ENCODE measurements around the gene GTF2IRD1.
"Not testable (repeated sequence)": the region's sequence is repeated elsewhere in the genome, so short reads cannot be mapped to it uniquely, and the experiment has no call there.

Gene GTF2IRD1

GRCh38 chr7:74499835-74500388 lies 46.2 kb downstream of the GTF2IRD1 start:
- no peaks in the 10 kb centered on the region for H3K9me3 ChIP-seq (ENCODE audit: control insufficient read depth, insufficient read depth, low read length)
- H3K27me3 ChIP-seq (ENCODE audit: control insufficient read depth, insufficient read depth, low read length) = no peaks in the 10 kb centered on the region
- H3K9ac ChIP-seq (ENCODE audit: low read depth, low read length) = no peak overlapping the region
- H3K36me3 ChIP-seq (ENCODE audit: control insufficient read depth, insufficient read depth, low read length) = peaks cover 3% of the 10 kb centered on the region
- H3K4me1 ChIP-seq (ENCODE audit: control insufficient read depth, insufficient read depth, low read length) = no peaks in the 10 kb centered on the region
- no peak overlapping the region for H3K4me3 ChIP-seq (ENCODE audit: low read depth, low read length)

GRCh38 chr7:74501298-74501697 lies 47.6 kb downstream of the GTF2IRD1 start:
- no peaks in the 10 kb centered on the region for H3K27me3 ChIP-seq (ENCODE audit: control insufficient read depth, insufficient read depth, low read length)
- no peaks in the 10 kb centered on the region for H3K36me3 ChIP-seq (ENCODE audit: control insufficient read depth, insufficient read depth, low read length)
- no peaks in the 10 kb centered on the region for H3K9me3 ChIP-seq (ENCODE audit: control insufficient read depth, insufficient read depth, low read length)
- H3K4me1 ChIP-seq (ENCODE audit: control insufficient read depth, insufficient read depth, low read length) = no peaks in the 10 kb centered on the region
- no peak overlapping the region for H3K4me3 ChIP-seq (ENCODE audit: low read depth, low read length)
- peak overlapping the region; percentile 39 for H3K9ac ChIP-seq (ENCODE audit: low read depth, low read length)

- no peaks in the 10 kb centered on the region for H3K4me1 ChIP-seq (ENCODE audit: control insufficient read depth, insufficient read depth, low read length)
- H3K36me3 ChIP-seq (ENCODE audit: control insufficient read depth, insufficient read depth, low read length) = no peaks in the 10 kb centered on the region
- no peaks in the 10 kb centered on the region for H3K27me3 ChIP-seq (ENCODE audit: control insufficient read depth, insufficient read depth, low read length)
- no peaks in the 10 kb centered on the region for H3K9me3 ChIP-seq (ENCODE audit: control insufficient read depth, insufficient read depth, low read length)
- H3K4me3 ChIP-seq (ENCODE audit: low read depth, low read length) = no peak overlapping the region
- H3K9ac ChIP-seq (ENCODE audit: low read depth, low read length) = no peak overlapping the region
Measured at GRCh38 chr7:74502216-74502891, 48.6 kb downstream of the GTF2IRD1 start.

- H3K4me3 ChIP-seq (ENCODE audit: low read depth, low read length) = no peak overlapping the region
- no peaks in the 10 kb centered on the region for H3K4me1 ChIP-seq (ENCODE audit: control insufficient read depth, insufficient read depth, low read length)
- H3K9me3 ChIP-seq (ENCODE audit: control insufficient read depth, insufficient read depth, low read length) = no peaks in the 10 kb centered on the region
- no peak overlapping the region for H3K9ac ChIP-seq (ENCODE audit: low read depth, low read length)
- no peaks in the 10 kb centered on the region for H3K36me3 ChIP-seq (ENCODE audit: control insufficient read depth, insufficient read depth, low read length)
- H3K27me3 ChIP-seq (ENCODE audit: control insufficient read depth, insufficient read depth, low read length) = no peaks in the 10 kb centered on the region
Measured at GRCh38 chr7:74503061-74503460, 49.4 kb downstream of the GTF2IRD1 start.

- no peaks in the 10 kb centered on the region for H3K4me1 ChIP-seq (ENCODE audit: control insufficient read depth, insufficient read depth, low read length)
- no peak overlapping the region for H3K4me3 ChIP-seq (ENCODE audit: low read depth, low read length)
- H3K9me3 ChIP-seq (ENCODE audit: control insufficient read depth, insufficient read depth, low read length) = no peaks in the 10 kb centered on the region
- H3K36me3 ChIP-seq (ENCODE audit: control insufficient read depth, insufficient read depth, low read length) = no peaks in the 10 kb centered on the region
- no peaks in the 10 kb centered on the region for H3K27me3 ChIP-seq (ENCODE audit: control insufficient read depth, insufficient read depth, low read length)
- no peak overlapping the region for H3K9ac ChIP-seq (ENCODE audit: low read depth, low read length)
Measured at GRCh38 chr7:74503943-74504342, 50.2 kb downstream of the GTF2IRD1 start.

GRCh38 chr7:74505471-74506324 lies 52.0 kb downstream of the GTF2IRD1 start:
- H3K27me3 ChIP-seq (ENCODE audit: control insufficient read depth, insufficient read depth, low read length) = no peaks in the 10 kb centered on the region
- no peak overlapping the region for H3K9ac ChIP-seq (ENCODE audit: low read depth, low read length)
- H3K36me3 ChIP-seq (ENCODE audit: control insufficient read depth, insufficient read depth, low read length) = no peaks in the 10 kb centered on the region
- H3K9me3 ChIP-seq (ENCODE audit: control insufficient read depth, insufficient read depth, low read length) = no peaks in the 10 kb centered on the region
- no peak overlapping the region for H3K4me3 ChIP-seq (ENCODE audit: low read depth, low read length)
- no peaks in the 10 kb centered on the region for H3K4me1 ChIP-seq (ENCODE audit: control insufficient read depth, insufficient read depth, low read length)

GRCh38 chr7:74506325-74506724 lies 52.6 kb downstream of the GTF2IRD1 start:
- Histone ChIP-seq H3K36me3 (ENCODE audit: control insufficient read depth, insufficient read depth, low read length) (no peaks in the 10 kb centered on the region), H3K4me3 (ENCODE audit: low read depth, low read length) (no peak overlapping the region), H3K9me3 (ENCODE audit: control insufficient read depth, insufficient read depth, low read length) (no peaks in the 10 kb centered on the region), H3K4me1 (ENCODE audit: control insufficient read depth, insufficient read depth, low read length) (no peaks in the 10 kb centered on the region), H3K9ac (ENCODE audit: low read depth, low read length) (no peak overlapping the region), H3K27me3 (ENCODE audit: control insufficient read depth, insufficient read depth, low read length) (no peaks in the 10 kb centered on the region)

- no peak overlapping the region for H3K9ac ChIP-seq (ENCODE audit: low read depth, low read length)
- no peaks in the 10 kb centered on the region for H3K9me3 ChIP-seq (ENCODE audit: control insufficient read depth, insufficient read depth, low read length)
- no peaks in the 10 kb centered on the region for H3K27me3 ChIP-seq (ENCODE audit: control insufficient read depth, insufficient read depth, low read length)
- H3K4me3 ChIP-seq (ENCODE audit: low read depth, low read length) = no peak overlapping the region
- no peaks in the 10 kb centered on the region for H3K4me1 ChIP-seq (ENCODE audit: control insufficient read depth, insufficient read depth, low read length)
- peaks cover 4% of the 10 kb centered on the region for H3K36me3 ChIP-seq (ENCODE audit: control insufficient read depth, insufficient read depth, low read length)
Measured at GRCh38 chr7:74507538-74508319, 54.0 kb downstream of the GTF2IRD1 start.

GRCh38 chr7:74509453-74509852 lies 55.7 kb downstream of the GTF2IRD1 start:
- not testable (repeated sequence) for H3K9ac ChIP-seq (ENCODE audit: low read depth, low read length); H3K4me3 ChIP-seq (ENCODE audit: low read depth, low read length); H3K4me1 ChIP-seq (ENCODE audit: control insufficient read depth, insufficient read depth, low read length); H3K9me3 ChIP-seq (ENCODE audit: control insufficient read depth, insufficient read depth, low read length); H3K36me3 ChIP-seq (ENCODE audit: control insufficient read depth, insufficient read depth, low read length); H3K27me3 ChIP-seq (ENCODE audit: control insufficient read depth, insufficient read depth, low read length)

GRCh38 chr7:74511345-74511744 lies 57.6 kb downstream of the GTF2IRD1 start:
- H3K9ac ChIP-seq (ENCODE audit: low read depth, low read length) = no peak overlapping the region
- H3K4me1 ChIP-seq (ENCODE audit: control insufficient read depth, insufficient read depth, low read length) = no peaks in the 10 kb centered on the region
- peaks cover 16% of the 10 kb centered on the region for H3K36me3 ChIP-seq (ENCODE audit: control insufficient read depth, insufficient read depth, low read length)
- H3K4me3 ChIP-seq (ENCODE audit: low read depth, low read length) = no peak overlapping the region
- H3K9me3 ChIP-seq (ENCODE audit: control insufficient read depth, insufficient read depth, low read length) = no peaks in the 10 kb centered on the region
- no peaks in the 10 kb centered on the region for H3K27me3 ChIP-seq (ENCODE audit: control insufficient read depth, insufficient read depth, low read length)

GRCh38 chr7:74512762-74513161 lies 59.1 kb downstream of the GTF2IRD1 start:
- peaks cover 19% of the 10 kb centered on the region for H3K36me3 ChIP-seq (ENCODE audit: control insufficient read depth, insufficient read depth, low read length)
- H3K9ac ChIP-seq (ENCODE audit: low read depth, low read length) = no peak overlapping the region
- H3K9me3 ChIP-seq (ENCODE audit: control insufficient read depth, insufficient read depth, low read length) = no peaks in the 10 kb centered on the region
- H3K4me3 ChIP-seq (ENCODE audit: low read depth, low read length) = no peak overlapping the region
- H3K4me1 ChIP-seq (ENCODE audit: control insufficient read depth, insufficient read depth, low read length) = no peaks in the 10 kb centered on the region
- H3K27me3 ChIP-seq (ENCODE audit: control insufficient read depth, insufficient read depth, low read length) = no peaks in the 10 kb centered on the region
